ENCODE data around the gene ADGRG3. TPM values are rescaled to one million over a fixed set of nuclear protein-coding genes. Genes with fewer than 3 reads are reported as not detected.
A peak's percentile ranks its signal among the peaks of the same experiment; 100 is the strongest.

Gene ADGRG3
- total RNA-seq, 4 donors from 2014 or later = 0.32 to 2.0 (median 2.0) TPM; not detected in 1

GRCh38 chr16:57643910-57644309 lies 24.2 kb upstream of the ADGRG3 start:
- Histone ChIP-seq H3K4me1 (peaks cover 77% of the 10 kb centered on the region), H3K4me3 (no peak overlapping the region), H3K27me3 (no peaks in the 10 kb centered on the region), H3K27ac (no peak overlapping the region), H3K36me3 (no peaks in the 10 kb centered on the region), H3K9me3 (no peaks in the 10 kb centered on the region)
- TF ChIP-seq POLR2A (IDR thresholded peaks at IDR 0.05) (no peak), POLR2AphosphoS5 (IDR thresholded peaks at IDR 0.05) (no peak), EP300 (IDR thresholded peaks at IDR 0.05) (no peak), CTCF (IDR thresholded peaks at IDR 0.05) (no peak)
- WGBS = 59% methylated on average over 9 of the region's 9 CpGs
- DNase-seq (ENCODE audit: low spot score in 2 of 2) = no peak

- Histone ChIP-seq H3K4me3 (no peak overlapping the region), H3K36me3 (no peaks in the 10 kb centered on the region), H3K9me3 (no peaks in the 10 kb centered on the region), H3K27me3 (no peaks in the 10 kb centered on the region), H3K27ac (no peak overlapping the region), H3K4me1 (peaks cover 71% of the 10 kb centered on the region)
- 77% methylated on average over 11 of the region's 11 CpGs for WGBS
- DNase-seq (ENCODE audit: low spot score in 2 of 2) = no peak
- no peak for TF ChIP-seq CTCF (IDR thresholded peaks at IDR 0.05)
- TF ChIP-seq POLR2AphosphoS5 (IDR thresholded peaks at IDR 0.05) = no peak
- no peak for TF ChIP-seq EP300 (IDR thresholded peaks at IDR 0.05)
- TF ChIP-seq POLR2A (IDR thresholded peaks at IDR 0.05) = no peak
Observed at GRCh38 chr16:57644383-57645014, 23.6 kb upstream of the ADGRG3 start.

GRCh38 chr16:57645169-57645568 lies 22.9 kb upstream of the ADGRG3 start:
- Histone ChIP-seq H3K4me1 (peaks cover 70% of the 10 kb centered on the region), H3K27ac (peak overlapping the region; percentile 68), H3K9me3 (no peaks in the 10 kb centered on the region), H3K27me3 (peaks cover 3% of the 10 kb centered on the region), H3K36me3 (peaks cover 4% of the 10 kb centered on the region), H3K4me3 (no peak overlapping the region)
- DNase-seq (ENCODE audit: low spot score in 2 of 2) = no peak
- WGBS = 26% methylated on average over 4 of the region's 10 CpGs
- TF ChIP-seq CTCF (IDR thresholded peaks at IDR 0.05) (no peak), EP300 (IDR thresholded peaks at IDR 0.05) (no peak), POLR2AphosphoS5 (IDR thresholded peaks at IDR 0.05) (no peak), POLR2A (IDR thresholded peaks at IDR 0.05) (no peak)

GRCh38 chr16:57645691-57646387 lies 22.3 kb upstream of the ADGRG3 start:
- Histone ChIP-seq H3K27me3 (peaks cover 3% of the 10 kb centered on the region), H3K4me1 (peaks cover 68% of the 10 kb centered on the region), H3K36me3 (peaks cover 7% of the 10 kb centered on the region), H3K4me3 (no peak overlapping the region), H3K27ac (peak overlapping the region; percentile 68), H3K9me3 (no peaks in the 10 kb centered on the region)
- WGBS = 48% methylated on average over 16 of the region's 24 CpGs
- TF ChIP-seq POLR2A (IDR thresholded peaks at IDR 0.05) (no peak), EP300 (IDR thresholded peaks at IDR 0.05) (no peak), CTCF (IDR thresholded peaks at IDR 0.05) (no peak), POLR2AphosphoS5 (IDR thresholded peaks at IDR 0.05) (no peak)
- no peak for DNase-seq (ENCODE audit: low spot score in 2 of 2)

GRCh38 chr16:57646388-57647039 lies 21.6 kb upstream of the ADGRG3 start:
- 79% methylated on average over 7 of the region's 14 CpGs for WGBS
- TF ChIP-seq EP300 (IDR thresholded peaks at IDR 0.05) = no peak
- TF ChIP-seq POLR2AphosphoS5 (IDR thresholded peaks at IDR 0.05) = no peak
- no peak for TF ChIP-seq POLR2A (IDR thresholded peaks at IDR 0.05)
- TF ChIP-seq CTCF (IDR thresholded peaks at IDR 0.05) = no peak
- peaks cover 13% of the 10 kb centered on the region for H3K36me3 ChIP-seq

More at GRCh38 chr16:57646388-57647039, 21.6 kb upstream of the ADGRG3 start:
- no peaks in the 10 kb centered on the region for H3K9me3 ChIP-seq
- peaks cover 3% of the 10 kb centered on the region for H3K27me3 ChIP-seq
- DNase-seq (ENCODE audit: low spot score in 2 of 2) = no peak
- H3K4me3 ChIP-seq = no peak overlapping the region
- peaks cover 65% of the 10 kb centered on the region for H3K4me1 ChIP-seq
- peak overlapping the region; percentile 68 for H3K27ac ChIP-seq

All from suprapubic skin (tissue), 4 donors.